Myocyte (in vitro differentiated cells): ENCODE results near the gene KISS1. TPM values are rescaled to one million over a fixed set of nuclear protein-coding genes. Genes with fewer than 3 reads are reported as not detected.

Source experiments
- DNase-seq: peaks from one replicate; pipeline ENCODE4 v3.0.0-alpha.2; 2012; ENCODE audit warnings: low read depth
- total RNA-seq: library from RNA; depleted of rRNA; stranded (reverse); fragments of >200 nt; gene quantifications from 2 replicates; pipeline ENCODE4 v1.2.3, GENCODE V29; 2014

KISS1 gene
- total RNA-seq, 1 donor from 2014 or later, result 10.6 TPM

- no peak for DNase-seq
Measured at GRCh38 chr1:204161609-204162493, 34.4 kb downstream of the KISS1 start.

- no peak for DNase-seq
Measured at GRCh38 chr1:204157962-204158361, 38.3 kb downstream of the KISS1 start.

DNA sequence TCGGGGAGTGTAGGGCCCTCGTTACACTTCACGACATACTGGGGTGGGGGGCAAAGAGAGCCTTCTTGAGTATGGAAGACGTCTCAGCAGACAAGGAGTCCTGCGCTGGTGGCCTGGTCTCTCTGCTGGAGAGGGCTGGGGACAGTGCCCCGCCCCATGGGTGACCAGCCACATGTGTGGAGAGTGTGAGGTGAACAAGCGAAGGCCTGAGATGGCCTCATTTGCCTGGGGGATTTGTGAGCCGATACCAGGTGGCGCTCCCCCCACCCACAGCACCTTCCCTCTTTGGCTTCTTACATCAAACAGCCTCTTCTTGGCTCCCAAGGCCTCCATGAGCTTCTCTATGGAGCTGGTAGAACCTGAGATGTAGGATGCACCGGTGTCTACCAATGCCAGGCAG is 40.4 kb downstream of the KISS1 start:
- no peak for DNase-seq

- DNase-seq, result no peak
Measured at GRCh38 chr1:204154568-204155255, 41.6 kb downstream of the KISS1 start.

- DNase-seq, result no peak
Measured at GRCh38 chr1:204153667-204154066, 42.6 kb downstream of the KISS1 start.

GRCh38 chr1:204152310-204153044 is 43.8 kb downstream of the KISS1 start:
- no peak for DNase-seq

DNA sequence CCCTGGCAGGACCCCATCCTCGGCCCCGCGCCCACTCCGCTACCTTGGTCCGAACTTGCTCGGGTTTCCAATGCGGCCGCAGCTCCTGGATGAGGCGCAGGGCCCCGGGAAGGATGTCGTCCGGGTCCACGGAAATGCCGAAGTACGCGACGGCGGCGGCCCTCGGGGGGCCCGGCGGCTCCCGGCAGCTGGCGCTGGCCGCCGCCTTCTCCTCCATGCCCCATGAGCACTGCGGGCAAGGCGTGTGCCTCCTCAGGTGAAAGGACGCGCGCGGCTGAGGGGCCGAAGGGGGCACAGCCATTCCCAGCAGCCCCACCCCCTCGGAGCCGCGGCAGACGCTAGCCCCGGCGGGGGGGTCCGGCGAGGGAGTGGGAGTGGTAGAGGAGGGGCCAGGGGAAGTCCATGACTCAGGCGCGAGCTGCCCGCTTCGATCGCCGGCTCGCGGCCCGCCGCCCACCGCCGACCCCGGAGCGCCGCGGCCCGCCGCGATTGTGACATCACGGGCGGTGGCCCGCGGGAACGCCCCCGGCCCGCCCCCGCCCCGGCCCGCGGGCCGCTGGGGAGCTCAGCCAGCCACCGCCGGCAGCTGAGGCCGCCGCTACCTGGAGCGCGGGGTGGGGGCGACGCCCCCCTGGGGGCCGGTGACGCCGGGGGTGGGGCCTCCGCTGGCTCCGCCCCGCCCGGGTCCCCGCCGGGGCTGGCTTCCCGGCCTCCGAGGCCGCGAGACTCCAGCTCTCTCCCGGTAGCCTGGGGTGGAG is 44.6 kb downstream of the KISS1 start, which contains the start of gene ETNK2:
TSS of gene ETNK2 (minus strand) at position 493 of the 758 bp plus-strand sequence. CDS start at position 301, 192 bp downstream.
- peak; percentile 16 for DNase-seq

GRCh38 chr1:204150702-204151551 is 45.4 kb downstream of the KISS1 start:
- no peak for DNase-seq

DNA sequence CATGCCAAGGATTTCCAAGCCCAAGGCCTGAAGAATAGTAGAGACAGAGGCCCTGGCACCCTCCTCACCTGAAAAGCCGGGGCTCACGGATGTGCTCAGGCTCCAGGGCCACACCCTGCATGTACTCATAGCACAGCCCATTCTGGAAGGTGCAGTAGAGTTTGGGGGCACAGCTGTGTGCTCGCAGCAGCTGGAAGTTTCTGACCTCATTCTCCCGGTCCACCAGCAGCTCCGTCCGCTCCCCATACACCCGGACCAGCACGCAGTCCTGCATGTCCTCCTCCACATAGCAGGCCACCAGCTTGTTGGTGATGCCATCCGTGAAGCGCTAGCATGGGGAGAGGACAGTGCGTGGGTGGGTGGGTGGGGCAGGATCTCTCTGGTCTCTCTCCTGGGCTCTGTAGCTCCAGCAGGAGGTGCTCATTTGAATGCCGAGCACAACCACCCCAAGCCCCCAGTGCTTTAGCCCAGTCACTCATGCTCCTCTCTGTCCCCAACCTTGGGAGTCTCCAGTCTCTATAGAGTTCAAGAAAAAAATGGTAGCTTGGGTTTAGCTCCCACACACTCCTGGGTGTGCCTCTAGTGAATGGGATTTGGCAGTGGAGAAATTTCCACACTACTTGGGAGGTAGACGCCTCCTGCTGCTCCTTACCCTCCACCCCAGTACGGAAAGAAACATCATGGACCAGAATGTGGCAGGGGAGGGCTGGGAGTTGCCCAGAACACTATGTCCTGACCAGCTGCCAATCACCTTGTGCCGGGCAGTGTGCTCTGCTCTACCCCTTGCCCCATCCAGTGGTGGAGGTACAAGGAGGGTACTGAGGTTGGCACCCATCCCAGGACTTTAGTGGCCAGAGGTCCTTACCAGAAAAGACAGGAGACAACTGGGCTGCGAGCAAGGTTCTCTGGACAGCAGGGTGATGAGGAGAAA is 46.4 kb downstream of the KISS1 start:
- DNase-seq, result no peak

DNA sequence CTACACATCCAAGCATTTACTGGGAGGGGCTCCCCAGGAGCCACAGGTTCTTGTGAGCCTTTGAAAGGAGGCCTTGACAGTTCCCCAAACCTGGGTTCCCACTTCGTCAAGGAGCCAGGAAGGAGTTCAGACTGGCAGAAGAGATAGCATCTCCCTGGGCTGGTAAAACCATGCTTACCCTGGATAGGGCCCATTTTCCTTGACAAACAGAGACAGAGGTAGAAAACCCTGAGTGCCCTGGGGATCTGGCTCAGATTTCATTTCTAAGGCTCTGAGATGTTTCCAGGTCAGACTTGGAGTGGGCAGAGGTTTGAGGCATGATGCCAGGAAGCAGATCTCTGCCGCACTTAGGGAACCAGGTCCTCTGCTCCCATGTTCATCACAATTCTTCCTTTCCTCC is 47.2 kb downstream of the KISS1 start:
- DNase-seq, result no peak

DNA sequence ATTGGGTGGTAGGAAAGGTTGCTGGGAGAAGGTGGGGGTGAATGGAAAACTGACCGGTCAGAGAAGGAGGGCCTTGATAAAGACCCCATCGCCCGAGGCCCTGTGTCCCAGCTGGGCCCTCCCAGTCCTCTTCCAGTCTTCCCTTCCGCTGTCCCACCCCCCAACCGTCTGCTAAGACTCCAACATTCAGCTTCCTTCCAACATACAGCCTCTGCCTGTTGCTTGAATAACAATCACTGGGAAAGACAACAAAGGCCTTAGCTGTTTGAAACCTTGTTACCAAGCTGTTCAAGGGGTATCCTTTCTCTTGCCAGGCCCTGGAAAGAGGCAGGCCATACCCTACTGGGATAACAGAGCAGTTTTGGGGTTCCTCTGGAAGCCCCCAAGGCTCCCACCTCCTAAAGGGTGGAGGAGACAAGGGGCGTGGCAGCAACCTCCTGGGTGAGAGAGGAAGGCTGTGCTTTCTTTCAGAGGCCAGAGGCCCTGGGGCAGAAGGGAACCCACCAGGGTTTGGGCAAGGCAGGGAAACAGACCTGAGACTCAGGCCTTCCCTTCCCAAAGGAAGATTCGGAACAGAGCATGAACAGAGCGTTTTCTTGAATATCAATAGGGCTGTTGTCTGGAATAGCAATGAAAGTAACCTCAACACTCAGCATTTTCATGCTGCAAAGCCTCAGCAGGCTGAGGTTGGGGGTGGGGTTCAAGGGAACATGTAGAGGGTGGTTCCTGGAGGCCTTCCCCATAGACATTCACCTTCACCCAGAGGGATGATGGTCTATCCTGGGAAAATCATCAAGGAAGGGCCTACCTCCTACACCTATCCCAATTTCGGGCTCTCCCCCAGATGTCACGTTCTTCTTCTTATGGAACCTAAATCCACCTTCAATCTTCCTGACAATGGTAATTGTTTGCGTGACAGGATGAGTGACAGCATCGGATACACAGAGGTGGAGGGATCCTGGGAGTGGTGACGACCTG is 48.6 kb downstream of the KISS1 start:
- DNase-seq, result no peak

- DNase-seq, result no peak
Measured at GRCh38 chr1:204146965-204147364, 49.3 kb downstream of the KISS1 start.

- no peak for DNase-seq
Measured at GRCh38 chr1:204146309-204146708, 50.0 kb downstream of the KISS1 start.

- DNase-seq, result no peak
Measured at GRCh38 chr1:204145033-204145504, 51.2 kb downstream of the KISS1 start.

DNA sequence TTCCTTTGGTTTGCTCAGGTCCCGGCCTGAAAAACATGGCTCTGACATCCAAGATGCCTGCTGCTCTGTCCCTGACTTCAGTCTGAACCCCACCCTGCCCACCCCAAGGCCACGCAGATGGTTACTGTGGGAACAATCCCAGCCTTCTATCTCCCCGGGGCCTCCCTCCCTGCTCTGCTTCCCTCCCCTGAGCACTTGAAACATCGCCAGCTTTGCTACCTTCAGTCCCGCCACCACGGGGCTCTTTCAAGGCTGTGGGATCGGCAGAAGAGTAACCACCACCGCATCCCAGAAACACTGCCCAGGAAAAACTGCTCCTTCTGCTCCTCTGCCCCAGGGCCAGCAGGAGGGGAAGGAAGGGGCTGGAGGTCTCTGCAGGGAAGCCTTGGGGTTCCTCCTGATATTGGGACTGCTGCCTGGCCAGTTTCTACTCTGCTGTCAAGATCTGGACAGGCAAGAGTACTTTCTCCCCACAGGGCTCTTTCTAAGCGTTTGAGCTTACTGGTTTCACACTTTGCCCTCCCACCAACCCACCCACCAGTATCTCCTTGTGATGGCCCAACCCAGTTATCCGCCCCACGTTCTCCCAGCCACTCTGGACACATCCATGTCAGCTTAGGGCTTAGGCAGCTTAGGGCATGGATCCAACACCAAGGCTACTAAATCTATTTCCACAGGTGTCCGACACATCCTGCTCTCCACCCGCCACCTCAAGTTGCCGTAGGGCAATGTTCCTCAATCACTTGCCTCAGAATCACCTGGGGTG is 52.8 kb downstream of the KISS1 start:
- DNase-seq, result no peak

GRCh38 chr1:204142032-204142974 is 54.0 kb downstream of the KISS1 start:
- no peak for DNase-seq
